Astrocyte (in vitro differentiated cells and primary cell): ENCODE results near the gene AUTS2. TPM values are rescaled to one million over a fixed set of nuclear protein-coding genes. Genes with fewer than 3 reads are reported as not detected.

ENCODE experiments used
- DNase-seq: peaks from one replicate; pipeline ENCODE4 v3.0.0-alpha.2; 2010; ENCODE audit warnings: low read depth
- FAIRE-seq: peaks from 2 replicates; lab custom pipeline; 2011; peaks lifted over from hg19 to GRCh38; lab: Jason Lieb, UNC
- H2AFZ ChIP-seq: 2 replicates; pipeline ENCODE4 v1.6.0; 2012; ENCODE audit warnings: low read depth, low read length, inconsistent platforms
- H3K27ac ChIP-seq: 2 replicates; pipeline ENCODE4 v1.5.1; 2011; ENCODE audit warnings: low read depth, low read length, inconsistent platforms
- H3K27me3 ChIP-seq: 2 replicates; pipeline ENCODE4 v1.6.0; 2011; ENCODE audit warnings: low read length, inconsistent platforms; ENCODE audit not compliant: insufficient read depth
- H3K36me3 ChIP-seq: 2 replicates; pipeline ENCODE4 v1.5.1; 2011; ENCODE audit warnings: low read length, inconsistent platforms; ENCODE audit not compliant: insufficient read depth
- H3K4me1 ChIP-seq: 2 replicates; pipeline ENCODE4 v1.5.1; 2011; ENCODE audit warnings: low read length, inconsistent platforms; ENCODE audit not compliant: insufficient read depth
- H3K4me2 ChIP-seq: 2 replicates; pipeline ENCODE4 v1.6.0; 2012; ENCODE audit warnings: low read length, inconsistent platforms
- H3K4me3 ChIP-seq: 2 replicates; pipeline ENCODE4 v1.5.1; 2011; ENCODE audit warnings: low read depth, mild to moderate bottlenecking, low read length, inconsistent platforms; ENCODE audit not compliant: insufficient read depth
- H3K79me2 ChIP-seq: 2 replicates; pipeline ENCODE4 v1.6.0; 2012; ENCODE audit warnings: mild to moderate bottlenecking, low read length, inconsistent platforms; ENCODE audit not compliant: insufficient read depth
- H3K9ac ChIP-seq: 2 replicates; pipeline ENCODE4 v1.6.0; 2012; ENCODE audit warnings: mild to moderate bottlenecking, low read length, inconsistent platforms
- H3K9me3 ChIP-seq: 2 replicates; pipeline ENCODE4 v1.5.1; 2012; ENCODE audit warnings: low read depth, mild to moderate bottlenecking, low read length, inconsistent platforms; ENCODE audit not compliant: insufficient read depth
- H4K20me1 ChIP-seq: 2 replicates; pipeline ENCODE4 v1.6.0; 2012; ENCODE audit warnings: low read length, inconsistent platforms; ENCODE audit not compliant: insufficient read depth
- H3K27ac Mint-ChIP-seq: one replicate; pipeline ENCODE4 v1.8.0; 2021; ENCODE audit warnings: mild to moderate bottlenecking, mixed read lengths; ENCODE audit not compliant: unreplicated experiment
- H3K27me3 Mint-ChIP-seq: one replicate; pipeline ENCODE4 v1.8.0; 2021; ENCODE audit warnings: low read depth, mixed read lengths; ENCODE audit not compliant: unreplicated experiment
- H3K36me3 Mint-ChIP-seq: one replicate; pipeline ENCODE4 v1.8.0; 2021; ENCODE audit warnings: low read depth, mixed read lengths; ENCODE audit not compliant: unreplicated experiment
- H3K4me1 Mint-ChIP-seq: one replicate; pipeline ENCODE4 v1.8.0; 2021; ENCODE audit warnings: low read depth, mixed read lengths; ENCODE audit not compliant: unreplicated experiment
- H3K4me3 Mint-ChIP-seq: one replicate; pipeline ENCODE4 v1.8.0; 2021; ENCODE audit warnings: mild to moderate bottlenecking, moderate library complexity, mixed read lengths; ENCODE audit not compliant: unreplicated experiment
- H3K9me3 Mint-ChIP-seq: one replicate; pipeline ENCODE4 v1.8.0; 2021; ENCODE audit warnings: mild to moderate bottlenecking, mixed read lengths; ENCODE audit not compliant: unreplicated experiment
- CTCF ChIP-seq: IDR thresholded peaks from 2 replicates; pipeline ENCODE4 v1.5.1; 2011; ENCODE audit warnings: low read depth, mild to moderate bottlenecking, inconsistent platforms, low read length, moderate library complexity; ENCODE audit not compliant: insufficient read depth
- EZH2 ChIP-seq: IDR thresholded peaks from 2 replicates; pipeline ENCODE4 v1.6.1; 2012; ENCODE audit warnings: mild to moderate bottlenecking, low read length, inconsistent platforms; ENCODE audit not compliant: insufficient read depth
- total RNA-seq: library from RNA; stranded (reverse); gene quantifications from 2 replicates; pipeline ENCODE4 v1.2.1, GENCODE V29; 2021

The AUTS2 gene
- total RNA-seq, 1 donor from 2014 or later = 73.2 TPM

- no peaks in the 10 kb centered on the region for H3K79me2 ChIP-seq
- no peak overlapping the region for H2AFZ ChIP-seq
- no peak overlapping the region for H3K27ac ChIP-seq
- no peak overlapping the region for H3K4me2 ChIP-seq
- H3K27me3 Mint-ChIP-seq = no peaks in the 10 kb centered on the region
- TF ChIP-seq CTCF (no peak), EZH2 (no peak)
- no peak overlapping the region for H3K4me3 ChIP-seq
- H3K4me3 Mint-ChIP-seq = no peak overlapping the region
- H3K36me3 Mint-ChIP-seq = peaks cover 3% of the 10 kb centered on the region
- no peaks in the 10 kb centered on the region for H3K9me3 ChIP-seq
- H3K27ac Mint-ChIP-seq = no peak overlapping the region
- H3K4me1 ChIP-seq = peaks cover 3% of the 10 kb centered on the region
- DNase-seq = no peak
- peaks cover 16% of the 10 kb centered on the region for H3K4me1 Mint-ChIP-seq
- H3K36me3 ChIP-seq = no peaks in the 10 kb centered on the region
- no peaks in the 10 kb centered on the region for H4K20me1 ChIP-seq
- no peaks in the 10 kb centered on the region for H3K27me3 ChIP-seq
- FAIRE-seq = no peak
- H3K9me3 Mint-ChIP-seq = no peaks in the 10 kb centered on the region
- H3K9ac ChIP-seq = no peak overlapping the region
These were observed 720.2 kb downstream of the AUTS2 start for GRCh38 chr7:70318511-70318910.

- Histone ChIP-seq H3K4me2 (no peak overlapping the region), H3K4me3 (no peak overlapping the region), H3K36me3 (no peaks in the 10 kb centered on the region), H3K9me3 (no peaks in the 10 kb centered on the region), H2AFZ (no peak overlapping the region), H3K9ac (no peak overlapping the region), H3K4me1 (peaks cover 3% of the 10 kb centered on the region), H3K27me3 (no peaks in the 10 kb centered on the region), H4K20me1 (no peaks in the 10 kb centered on the region), H3K79me2 (no peaks in the 10 kb centered on the region), H3K27ac (no peak overlapping the region)
- Mint-ChIP-seq H3K36me3 (peaks cover 3% of the 10 kb centered on the region), H3K27me3 (no peaks in the 10 kb centered on the region), H3K4me3 (no peak overlapping the region), H3K4me1 (peaks cover 16% of the 10 kb centered on the region), H3K9me3 (no peaks in the 10 kb centered on the region), H3K27ac (no peak overlapping the region)
- TF ChIP-seq EZH2 (no peak), CTCF (no peak)
- DNase-seq = peak; percentile 19
- FAIRE-seq = no peak
These were observed 720.8 kb downstream of the AUTS2 start for GRCh38 chr7:70319057-70319456.

- TF ChIP-seq EZH2 (no peak), CTCF (no peak)
These were observed 722.8 kb downstream of the AUTS2 start for GRCh38 chr7:70321016-70321590.

More at GRCh38 chr7:70321016-70321590, 722.8 kb downstream of the AUTS2 start:
- Histone ChIP-seq H3K4me2 (no peak overlapping the region), H3K27me3 (no peaks in the 10 kb centered on the region), H3K4me3 (no peak overlapping the region), H3K4me1 (peaks cover 10% of the 10 kb centered on the region), H3K36me3 (no peaks in the 10 kb centered on the region), H2AFZ (no peak overlapping the region), H3K79me2 (no peaks in the 10 kb centered on the region), H3K9ac (no peak overlapping the region), H4K20me1 (no peaks in the 10 kb centered on the region), H3K9me3 (no peaks in the 10 kb centered on the region), H3K27ac (no peak overlapping the region)
- no peak for FAIRE-seq
- Mint-ChIP-seq H3K9me3 (no peaks in the 10 kb centered on the region), H3K27me3 (no peaks in the 10 kb centered on the region), H3K4me3 (no peak overlapping the region), H3K27ac (peak overlapping the region; percentile 4), H3K36me3 (no peaks in the 10 kb centered on the region), H3K4me1 (peaks cover 25% of the 10 kb centered on the region)
- DNase-seq = no peak
